Muscle layer of duodenum (tissue), 2 donors: ENCODE results near the gene TRABD.

Experiments
- H3K27ac ChIP-seq: one replicate; pipeline ENCODE4 v1.7.0; 2013; ENCODE audit warnings: mild to moderate bottlenecking, low read length
- H3K27me3 ChIP-seq: one replicate; pipeline ENCODE4 v1.7.0; 2013; ENCODE audit warnings: low read depth, mild to moderate bottlenecking, control low read depth, low read length
- H3K36me3 ChIP-seq, 2 donors: one replicate each; pipeline ENCODE4 v1.7.0; 2013; ENCODE audit warnings: low read length in 2 of 2, control low read depth in 1 of 2, mild to moderate bottlenecking in 1 of 2; ENCODE audit not compliant: insufficient read depth in 2 of 2, control insufficient read depth in 1 of 2
- H3K4me1 ChIP-seq, 2 donors: one replicate each; pipeline ENCODE4 v1.7.0; 2013; ENCODE audit warnings: low read length in 2 of 2, mild to moderate bottlenecking in 2 of 2, control low read depth in 1 of 2, moderate library complexity in 1 of 2; ENCODE audit not compliant: insufficient read depth in 2 of 2, control insufficient read depth in 1 of 2
- H3K4me3 ChIP-seq, 2 donors: one replicate each; pipeline ENCODE4 v1.7.0; 2013; ENCODE audit warnings: low read length in 2 of 2, low read depth in 1 of 2, mild to moderate bottlenecking in 1 of 2
- H3K9me3 ChIP-seq, 2 donors: one replicate each; pipeline ENCODE4 v1.7.0; 2013; ENCODE audit warnings: low read length in 2 of 2, control low read depth in 1 of 2, mild to moderate bottlenecking in 1 of 2; ENCODE audit not compliant: control insufficient read depth in 1 of 2
- donor health status: healthy.

Gene TRABD

DNA sequence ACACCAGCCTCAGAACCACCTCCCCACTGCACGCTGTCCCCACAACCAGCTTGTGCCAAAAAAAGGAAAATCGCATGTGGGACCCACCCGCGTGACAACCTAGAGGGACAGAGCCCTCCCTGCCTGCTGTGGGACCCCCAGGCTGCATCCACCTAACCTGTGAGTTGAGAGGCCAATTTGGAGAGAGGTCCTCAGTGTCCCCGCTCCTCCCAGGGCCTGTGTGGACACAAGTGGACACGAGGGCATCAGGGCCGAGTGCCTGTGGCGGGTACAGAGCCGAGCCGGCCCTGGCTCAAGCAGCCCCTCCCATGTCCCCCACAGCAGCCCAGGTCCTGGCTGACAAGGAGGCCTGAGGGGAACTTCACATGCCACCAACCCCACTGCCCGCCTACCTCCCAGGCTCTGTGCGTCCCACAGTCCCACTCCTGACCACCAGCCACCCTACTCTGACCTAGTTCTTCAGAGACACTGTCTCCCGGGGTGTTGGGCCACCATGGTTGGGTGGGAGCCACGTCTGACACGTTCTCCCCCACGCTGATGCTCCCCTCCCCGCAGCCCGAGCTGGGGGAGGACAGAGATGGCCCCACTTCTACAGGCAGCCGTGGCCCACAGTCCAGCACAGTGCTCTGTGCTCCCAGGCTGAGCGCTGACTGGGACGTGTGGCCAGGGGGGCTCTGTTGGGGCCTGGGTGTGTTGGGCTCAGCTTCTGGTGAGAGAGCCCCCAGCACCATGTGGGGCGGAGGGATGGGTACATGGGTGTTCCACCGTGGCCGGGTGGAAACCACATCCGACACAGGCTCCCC is 34.3 kb downstream of the TRABD start:
- no peaks in the 10 kb centered on the region for H3K9me3 ChIP-seq
- H3K4me3 ChIP-seq = no peak overlapping the region
- H3K4me1 ChIP-seq = peaks cover 0 to 9% of the 10 kb centered on the region in 2 donors
- H3K27me3 ChIP-seq = no peaks in the 10 kb centered on the region
- no peak overlapping the region for H3K27ac ChIP-seq
- peaks cover 34 to 86% of the 10 kb centered on the region in 2 donors for H3K36me3 ChIP-seq

DNA sequence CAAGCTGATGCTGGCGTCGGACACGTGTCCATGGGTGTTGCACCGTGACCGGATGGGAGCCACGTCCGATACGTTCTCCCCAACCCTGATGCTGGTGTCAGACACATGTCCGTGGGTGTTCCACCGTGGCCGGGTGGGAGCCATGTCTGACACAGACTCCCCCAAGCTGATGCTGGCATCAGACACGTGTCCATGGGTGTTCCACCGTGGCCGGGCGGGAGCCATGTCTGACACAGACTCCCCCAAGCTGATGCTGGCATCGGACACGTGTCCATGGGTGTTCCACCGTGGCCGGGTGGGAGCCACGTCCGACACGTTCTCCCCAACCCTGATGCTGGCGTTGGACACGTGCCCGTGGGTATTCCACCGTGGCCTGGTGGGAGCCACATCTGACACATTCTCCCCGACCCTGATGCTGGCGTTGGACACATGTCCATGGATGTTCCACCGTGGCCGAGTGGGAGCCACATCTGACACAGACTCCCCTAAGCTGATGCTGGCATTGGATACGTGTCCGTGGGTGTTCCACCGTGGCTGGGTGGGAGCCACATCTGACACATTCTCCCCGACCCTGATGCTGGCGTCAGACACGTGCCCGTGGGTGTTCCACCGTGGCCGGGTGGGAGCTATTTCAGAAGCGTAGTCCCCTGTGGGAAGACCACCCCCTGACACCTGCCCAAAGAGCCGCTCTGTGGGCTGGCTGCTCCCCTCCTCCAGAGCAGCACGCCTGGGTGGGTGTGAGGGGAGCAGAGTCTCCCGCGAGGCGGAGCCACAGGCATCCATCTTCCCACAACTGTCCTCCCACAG is 35.1 kb downstream of the TRABD start:
- H3K4me3 ChIP-seq = no peak overlapping the region
- no peaks in the 10 kb centered on the region for H3K27me3 ChIP-seq
- no peak overlapping the region for H3K27ac ChIP-seq
- peaks cover 0 to 9% of the 10 kb centered on the region in 2 donors for H3K4me1 ChIP-seq
- peaks cover 34 to 88% of the 10 kb centered on the region in 2 donors for H3K36me3 ChIP-seq
- no peaks in the 10 kb centered on the region for H3K9me3 ChIP-seq

DNA sequence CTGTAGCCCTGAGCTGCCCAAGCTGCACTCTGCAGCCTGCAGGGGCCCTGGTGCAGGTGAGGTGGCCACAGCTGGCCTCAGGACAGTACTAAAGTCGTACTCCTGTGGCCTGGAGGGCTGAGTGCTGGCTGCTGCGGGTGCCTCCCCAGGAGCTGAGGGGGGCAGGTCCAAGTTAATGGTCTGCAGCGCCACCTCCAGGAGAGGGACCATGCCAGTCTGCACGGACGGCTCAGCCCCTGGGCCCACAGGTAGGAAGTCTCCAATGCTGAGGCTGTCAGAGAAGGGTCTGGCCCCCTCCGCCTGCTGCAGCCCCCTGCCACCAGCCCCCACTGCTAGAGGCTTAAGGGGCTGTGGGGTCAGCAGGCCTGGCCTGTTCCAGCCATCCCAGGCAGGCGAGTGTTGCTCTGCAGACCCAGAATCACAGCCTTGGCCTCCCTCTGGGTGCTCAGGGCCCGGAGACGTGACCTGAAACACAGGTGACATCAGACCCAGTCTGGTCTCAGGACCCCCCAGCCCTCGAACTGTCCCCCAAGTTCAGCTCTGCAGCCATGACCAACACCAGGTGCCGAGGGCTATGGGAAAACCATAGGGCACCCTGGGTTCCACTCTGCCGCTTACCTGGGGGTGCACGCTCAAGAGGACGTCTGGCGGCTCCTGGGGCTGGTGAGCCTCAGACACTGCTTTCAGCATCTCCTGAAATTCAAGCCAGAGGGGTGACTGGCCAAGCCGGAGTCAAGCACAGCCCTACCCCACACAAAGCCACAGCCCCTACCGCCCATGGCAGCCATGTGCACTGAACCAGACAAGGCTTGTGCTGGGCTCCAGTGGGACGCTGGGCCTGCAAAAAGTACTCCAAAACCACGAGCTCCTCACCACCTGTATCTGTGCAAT is 35.9 kb downstream of the TRABD start:
- no peaks in the 10 kb centered on the region for H3K9me3 ChIP-seq
- no peaks in the 10 kb centered on the region for H3K27me3 ChIP-seq
- H3K36me3 ChIP-seq = peaks cover 38 to 86% of the 10 kb centered on the region in 2 donors
- no peak overlapping the region for H3K27ac ChIP-seq
- H3K4me1 ChIP-seq = peaks cover 0 to 9% of the 10 kb centered on the region in 2 donors
- H3K4me3 ChIP-seq = no peak overlapping the region

DNA sequence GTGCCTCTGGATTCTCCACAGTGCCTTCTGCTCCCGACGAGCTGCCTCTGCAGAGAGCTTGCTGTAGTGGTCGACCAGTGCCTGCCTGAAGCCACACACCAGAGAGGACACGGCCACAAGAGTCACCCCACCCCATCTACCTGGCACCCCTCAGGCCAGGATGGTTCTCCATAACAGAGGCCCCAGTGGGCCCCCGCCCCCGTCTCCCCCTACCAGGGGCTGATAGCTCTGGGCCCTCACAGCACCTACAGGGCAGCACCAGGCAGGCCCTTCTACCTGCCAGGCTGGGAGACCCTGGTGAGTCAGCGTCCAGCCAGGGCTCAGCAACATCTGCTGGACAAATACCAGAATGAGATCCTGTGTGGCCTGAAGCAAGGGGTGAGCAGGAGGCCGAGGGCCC is 36.8 kb downstream of the TRABD start:
- Histone ChIP-seq H3K27me3 (no peaks in the 10 kb centered on the region), H3K27ac (no peak overlapping the region), H3K9me3 (no peaks in the 10 kb centered on the region), H3K4me1 (peaks cover 0 to 9% of the 10 kb centered on the region in 2 donors), H3K4me3 (no peak overlapping the region), H3K36me3 (peaks cover 36 to 85% of the 10 kb centered on the region in 2 donors)

DNA sequence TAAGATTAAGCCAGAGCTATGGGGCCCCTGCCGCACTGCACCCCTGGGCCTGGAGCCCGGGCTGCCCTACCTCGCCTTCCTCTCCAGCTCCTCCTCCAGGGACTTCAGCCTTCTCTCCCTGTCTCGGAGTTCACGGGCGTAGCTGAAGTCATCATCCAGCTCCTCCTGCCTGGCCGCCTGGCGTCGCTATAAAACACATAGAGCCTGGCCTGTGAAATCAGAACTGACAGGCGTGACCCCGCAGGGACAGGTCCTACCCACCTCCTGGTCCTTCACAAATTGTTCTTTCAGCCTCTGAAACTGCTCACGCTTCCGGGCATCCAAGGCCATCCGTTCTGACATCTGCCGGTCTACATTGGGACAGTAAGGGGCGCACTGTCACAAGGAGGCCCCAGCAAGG is 38.4 kb downstream of the TRABD start:
- Histone ChIP-seq H3K36me3 (peaks cover 36 to 85% of the 10 kb centered on the region in 2 donors), H3K4me3 (no peak overlapping the region), H3K4me1 (peaks cover 0 to 8% of the 10 kb centered on the region in 2 donors), H3K27ac (no peak overlapping the region), H3K27me3 (no peaks in the 10 kb centered on the region), H3K9me3 (no peaks in the 10 kb centered on the region)

DNA sequence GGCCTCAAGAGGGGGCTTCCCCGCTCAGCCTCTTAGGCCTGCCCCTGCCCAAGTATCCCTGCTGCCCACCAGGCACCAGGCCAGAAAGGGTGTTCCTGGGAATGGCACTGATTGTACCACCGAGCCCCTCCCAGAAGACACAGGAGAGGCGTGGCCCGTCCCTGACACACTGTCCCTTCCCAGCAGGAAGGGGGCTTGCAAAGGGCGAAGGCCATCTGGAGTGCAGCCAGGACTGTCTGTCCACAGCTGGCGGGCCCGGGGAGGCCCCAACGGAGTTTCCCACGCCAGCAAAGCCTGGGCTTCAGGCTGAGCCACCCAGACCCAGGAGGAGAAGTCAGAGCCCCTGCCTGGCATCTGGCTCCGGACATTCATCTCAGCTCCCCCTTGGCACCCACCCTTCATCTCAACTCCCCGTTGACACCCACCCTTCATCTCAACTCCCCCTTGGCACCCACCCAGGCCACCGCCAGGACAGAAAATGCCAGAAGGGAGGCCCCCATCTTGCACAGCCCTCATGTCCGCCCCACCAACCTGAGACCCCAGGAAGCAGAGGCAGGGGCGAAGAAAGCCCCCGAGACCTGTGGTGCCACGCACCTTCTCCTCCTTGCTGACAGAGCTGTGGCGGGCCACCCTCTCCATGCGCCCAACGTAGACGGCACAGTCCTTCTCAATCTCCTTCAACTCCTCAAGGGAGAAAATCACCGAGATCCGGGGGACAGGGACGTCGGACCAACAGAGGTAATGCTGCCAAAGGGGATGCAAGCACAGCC is 39.7 kb downstream of the TRABD start:
- Histone ChIP-seq H3K27me3 (no peaks in the 10 kb centered on the region), H3K36me3 (peaks cover 40 to 84% of the 10 kb centered on the region in 2 donors), H3K4me1 (no peaks in the 10 kb centered on the region), H3K27ac (no peak overlapping the region), H3K9me3 (no peaks in the 10 kb centered on the region), H3K4me3 (no peak overlapping the region)

DNA sequence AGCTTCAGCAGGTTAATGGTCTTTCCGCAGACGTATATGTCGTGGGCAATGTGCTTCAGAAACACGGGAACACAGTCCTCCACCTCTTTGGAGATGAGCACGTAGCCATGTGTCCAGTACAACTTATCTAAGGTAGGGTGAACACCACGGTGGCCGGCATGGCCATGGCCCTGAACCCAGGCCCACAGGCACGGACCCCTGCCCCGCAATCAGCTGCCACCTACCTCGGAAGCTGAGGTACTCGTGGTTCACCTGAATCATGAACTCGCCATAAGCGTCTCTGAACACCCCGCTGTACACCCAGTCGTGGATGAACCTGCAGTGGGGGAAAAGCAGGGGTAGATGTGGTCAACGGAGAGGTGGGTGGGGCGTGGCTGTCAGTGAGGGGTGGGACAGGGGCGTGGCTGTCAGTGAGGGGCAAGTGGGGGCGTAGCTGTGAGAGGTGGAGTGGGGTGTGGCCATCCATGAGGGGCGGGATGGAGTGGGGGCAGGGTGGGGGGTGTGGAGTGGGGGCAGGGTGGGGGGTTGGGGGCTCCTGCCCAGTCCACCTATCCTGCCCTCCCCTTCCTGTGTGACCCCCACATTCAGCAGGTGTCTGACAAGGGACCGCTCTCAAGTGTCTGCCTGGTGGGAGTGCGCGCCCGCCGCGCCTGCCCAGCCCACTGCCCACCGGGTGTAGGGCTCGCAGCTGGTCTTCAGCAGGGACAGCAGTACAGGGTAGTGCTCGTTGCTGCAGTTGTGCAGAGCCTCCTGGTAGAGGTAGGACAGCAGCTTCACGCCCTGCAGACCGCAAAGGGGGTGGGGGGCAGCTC is 40.6 kb downstream of the TRABD start:
- H3K4me3 ChIP-seq = no peak overlapping the region
- H3K27me3 ChIP-seq = no peaks in the 10 kb centered on the region
- no peak overlapping the region for H3K27ac ChIP-seq
- no peaks in the 10 kb centered on the region for H3K4me1 ChIP-seq
- no peaks in the 10 kb centered on the region for H3K9me3 ChIP-seq
- H3K36me3 ChIP-seq = peaks cover 31 to 75% of the 10 kb centered on the region in 2 donors

DNA sequence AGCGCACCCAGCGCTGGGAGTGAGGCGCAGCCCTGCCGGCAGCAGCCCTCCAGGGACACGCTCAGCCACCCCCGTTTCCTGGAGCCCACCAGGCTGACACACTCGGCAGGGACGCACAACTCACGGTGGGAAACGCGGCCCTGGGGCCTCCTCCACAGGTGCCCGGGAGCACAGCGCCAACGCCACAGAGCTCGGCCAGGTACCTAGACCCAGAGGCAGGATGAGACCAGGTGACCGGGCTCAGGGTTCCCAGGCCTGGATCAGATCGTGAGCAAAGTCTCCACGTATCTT is 41.1 kb downstream of the TRABD start:
- H3K27ac ChIP-seq = no peak overlapping the region
- H3K4me3 ChIP-seq = no peak overlapping the region
- peaks cover 30 to 70% of the 10 kb centered on the region in 2 donors for H3K36me3 ChIP-seq
- no peaks in the 10 kb centered on the region for H3K4me1 ChIP-seq
- no peaks in the 10 kb centered on the region for H3K27me3 ChIP-seq
- no peaks in the 10 kb centered on the region for H3K9me3 ChIP-seq

DNA sequence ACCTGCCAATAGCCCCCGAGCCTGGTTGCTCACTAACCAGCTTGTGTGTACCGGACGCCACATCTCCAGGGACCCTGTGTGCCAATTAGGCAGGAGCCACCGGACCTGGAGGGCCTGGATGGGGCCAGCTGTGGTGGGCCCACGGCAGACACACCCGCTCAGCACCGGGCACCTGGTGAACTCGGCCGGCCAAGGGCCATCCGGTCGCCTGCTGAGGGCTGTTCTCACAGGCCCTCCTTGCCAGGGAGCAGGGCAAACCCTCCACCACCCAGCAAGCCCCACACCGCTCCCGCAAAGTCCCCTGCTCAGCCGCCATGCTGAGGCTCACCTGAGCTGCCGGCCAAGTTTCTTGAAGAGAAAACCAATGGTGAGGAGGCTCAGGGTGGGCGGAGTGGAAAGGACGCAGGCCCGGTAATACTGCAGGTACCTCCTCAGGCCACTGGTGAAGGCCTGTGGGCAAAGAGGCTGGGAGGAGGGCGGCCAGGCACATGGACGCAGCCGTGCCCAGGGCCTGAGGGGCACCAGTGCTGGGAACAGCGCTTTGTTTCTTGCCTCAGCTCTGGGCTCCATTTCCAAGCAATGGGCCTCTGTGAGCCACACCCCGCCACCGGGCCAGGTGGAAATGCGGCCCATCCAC is 42.0 kb downstream of the TRABD start:
- no peaks in the 10 kb centered on the region for H3K4me1 ChIP-seq
- H3K9me3 ChIP-seq = no peaks in the 10 kb centered on the region
- peaks cover 22 to 69% of the 10 kb centered on the region in 2 donors for H3K36me3 ChIP-seq

DNA sequence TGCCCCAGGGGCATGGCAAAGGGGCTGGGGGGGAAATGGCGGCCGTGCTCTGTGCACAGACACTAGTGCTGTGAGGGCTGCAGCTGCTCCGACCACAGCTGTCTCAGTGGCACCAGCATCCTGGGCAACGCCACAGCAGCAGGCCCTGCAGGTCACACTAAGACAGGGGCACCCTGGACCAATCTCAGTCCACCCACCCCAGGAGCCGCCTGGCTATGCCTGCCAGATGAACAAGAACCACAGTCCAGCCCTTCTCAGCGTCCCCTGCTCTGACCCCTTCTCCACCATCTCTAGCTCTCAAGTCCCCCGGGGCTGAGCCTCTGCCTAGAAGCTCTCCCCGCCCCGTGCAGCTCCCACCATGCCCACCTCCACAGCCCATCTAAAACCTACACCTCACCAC is 42.7 kb downstream of the TRABD start:
- peaks cover 16 to 69% of the 10 kb centered on the region in 2 donors for H3K36me3 ChIP-seq
- no peaks in the 10 kb centered on the region for H3K9me3 ChIP-seq
- H3K27ac ChIP-seq = no peak overlapping the region
- H3K27me3 ChIP-seq = no peaks in the 10 kb centered on the region
- no peaks in the 10 kb centered on the region for H3K4me1 ChIP-seq
- no peak overlapping the region for H3K4me3 ChIP-seq

More for the DNA sequence above, 42.0 kb downstream of the TRABD start:
- Histone ChIP-seq H3K27me3 (no peaks in the 10 kb centered on the region), H3K27ac (no peak overlapping the region), H3K4me3 (no peak overlapping the region)
